Measurements from ENCODE around the gene ITGBL1.

DNA sequence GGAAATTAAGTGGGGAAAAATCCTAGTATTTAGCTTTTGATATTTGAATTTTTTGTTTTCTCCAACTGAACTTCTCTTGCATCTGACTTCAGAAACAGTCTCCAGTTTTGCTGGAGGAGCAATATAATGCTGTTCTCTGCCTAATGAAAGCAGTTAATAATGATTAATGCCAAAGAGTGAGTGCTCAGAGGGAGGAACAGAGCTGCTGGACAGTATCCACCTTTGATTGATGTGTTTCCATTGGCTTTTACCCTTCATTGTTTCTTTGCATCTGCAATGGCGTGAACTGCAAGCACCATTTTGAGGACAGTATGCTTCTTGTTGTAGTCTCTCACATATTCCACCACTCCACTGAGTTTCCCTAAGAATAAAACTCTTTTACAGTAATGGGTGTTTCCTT lies 193.4 kb downstream of the ITGBL1 start:
- TF ChIP-seq, protein P1, sequence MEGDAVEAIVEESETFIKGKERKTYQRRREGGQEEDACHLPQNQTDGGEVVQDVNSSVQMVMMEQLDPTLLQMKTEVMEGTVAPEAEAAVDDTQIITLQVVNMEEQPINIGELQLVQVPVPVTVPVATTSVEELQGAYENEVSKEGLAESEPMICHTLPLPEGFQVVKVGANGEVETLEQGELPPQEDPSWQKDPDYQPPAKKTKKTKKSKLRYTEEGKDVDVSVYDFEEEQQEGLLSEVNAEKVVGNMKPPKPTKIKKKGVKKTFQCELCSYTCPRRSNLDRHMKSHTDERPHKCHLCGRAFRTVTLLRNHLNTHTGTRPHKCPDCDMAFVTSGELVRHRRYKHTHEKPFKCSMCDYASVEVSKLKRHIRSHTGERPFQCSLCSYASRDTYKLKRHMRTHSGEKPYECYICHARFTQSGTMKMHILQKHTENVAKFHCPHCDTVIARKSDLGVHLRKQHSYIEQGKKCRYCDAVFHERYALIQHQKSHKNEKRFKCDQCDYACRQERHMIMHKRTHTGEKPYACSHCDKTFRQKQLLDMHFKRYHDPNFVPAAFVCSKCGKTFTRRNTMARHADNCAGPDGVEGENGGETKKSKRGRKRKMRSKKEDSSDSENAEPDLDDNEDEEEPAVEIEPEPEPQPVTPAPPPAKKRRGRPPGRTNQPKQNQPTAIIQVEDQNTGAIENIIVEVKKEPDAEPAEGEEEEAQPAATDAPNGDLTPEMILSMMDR (conservative IDR thresholded peaks at IDR 0.05; ENCODE audit: low read depth, low read length): no peak
- TF ChIP-seq POLR2A (IDR thresholded peaks at IDR 0.05; ENCODE audit: low read depth, low read length) (no peak), FOS (IDR thresholded peaks at IDR 0.05; ENCODE audit: low read depth, low read length) (no peak), CHD1 (IDR thresholded peaks at IDR 0.05; ENCODE audit: low read depth, low read length) (no peak), RFX5 (IDR thresholded peaks at IDR 0.05; ENCODE audit: low read depth, low read length) (no peak), RAD21 (IDR thresholded peaks at IDR 0.05; ENCODE audit: low read length) (no peak)
- TF ChIP-seq, protein P2, sequence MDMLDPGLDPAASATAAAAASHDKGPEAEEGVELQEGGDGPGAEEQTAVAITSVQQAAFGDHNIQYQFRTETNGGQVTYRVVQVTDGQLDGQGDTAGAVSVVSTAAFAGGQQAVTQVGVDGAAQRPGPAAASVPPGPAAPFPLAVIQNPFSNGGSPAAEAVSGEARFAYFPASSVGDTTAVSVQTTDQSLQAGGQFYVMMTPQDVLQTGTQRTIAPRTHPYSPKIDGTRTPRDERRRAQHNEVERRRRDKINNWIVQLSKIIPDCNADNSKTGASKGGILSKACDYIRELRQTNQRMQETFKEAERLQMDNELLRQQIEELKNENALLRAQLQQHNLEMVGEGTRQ (IDR thresholded peaks at IDR 0.05; ENCODE audit: low read depth, low read length): no peak

Measured in IMR-90 (cell line).